ENCODE measurements around the gene C8A.

The C8A gene

GRCh38 chr1:56925193-56925592, 70.6 kb downstream of the C8A start:
- DNase-seq (ENCODE audit: low read depth), result no peak

- DNase-seq (ENCODE audit: low read depth), result no peak
Measured at GRCh38 chr1:56927171-56927570, 72.6 kb downstream of the C8A start.

GRCh38 chr1:56927986-56928385, 73.4 kb downstream of the C8A start:
- no peak for DNase-seq (ENCODE audit: low read depth)

- no peak for DNase-seq (ENCODE audit: low read depth)
Measured at GRCh38 chr1:56929492-56929891, 74.9 kb downstream of the C8A start.

GRCh38 chr1:56931211-56931610, 76.6 kb downstream of the C8A start:
- DNase-seq (ENCODE audit: low read depth), result no peak

- DNase-seq (ENCODE audit: low read depth), result no peak
Measured at GRCh38 chr1:56931686-56932085, 77.1 kb downstream of the C8A start.

GRCh38 chr1:56933161-56933560, 78.6 kb downstream of the C8A start:
- no peak for DNase-seq (ENCODE audit: low read depth)

GRCh38 chr1:56933606-56934005, 79.0 kb downstream of the C8A start:
- DNase-seq (ENCODE audit: low read depth), result no peak

- DNase-seq (ENCODE audit: low read depth), result peak; percentile 76
Measured at GRCh38 chr1:56934430-56935060, 79.9 kb downstream of the C8A start.

- no peak for DNase-seq (ENCODE audit: low read depth)
Measured at GRCh38 chr1:56938646-56939045, 84.0 kb downstream of the C8A start.

GRCh38 chr1:56939209-56939608, 84.6 kb downstream of the C8A start:
- no peak for DNase-seq (ENCODE audit: low read depth)

- DNase-seq (ENCODE audit: low read depth), result no peak
Measured at GRCh38 chr1:56940039-56940438, 85.4 kb downstream of the C8A start.

GRCh38 chr1:56948403-56949023, 93.9 kb downstream of the C8A start:
- peak; percentile 31 for DNase-seq (ENCODE audit: low read depth)

- no peak for DNase-seq (ENCODE audit: low read depth)
Measured at GRCh38 chr1:56952501-56952900, 97.9 kb downstream of the C8A start.

GRCh38 chr1:56953386-56953785, 98.8 kb downstream of the C8A start:
- no peak for DNase-seq (ENCODE audit: low read depth)

- DNase-seq (ENCODE audit: low read depth), result no peak
Measured at GRCh38 chr1:56954664-56955063, 100.1 kb downstream of the C8A start.

- no peak for DNase-seq (ENCODE audit: low read depth)
Measured at GRCh38 chr1:56957931-56958330, 103.3 kb downstream of the C8A start.

- no peak for DNase-seq (ENCODE audit: low read depth)
Measured at GRCh38 chr1:56958526-56958925, 103.9 kb downstream of the C8A start.

GRCh38 chr1:56961426-56961825, 106.8 kb downstream of the C8A start:
- no peak for DNase-seq (ENCODE audit: low read depth)

- DNase-seq (ENCODE audit: low read depth), result peak; percentile 21
Measured at GRCh38 chr1:56963667-56964066, 109.1 kb downstream of the C8A start.

GRCh38 chr1:56964349-56965017, 109.9 kb downstream of the C8A start:
- DNase-seq (ENCODE audit: low read depth), result no peak

- no peak for DNase-seq (ENCODE audit: low read depth)
Measured at GRCh38 chr1:56965191-56965590, 110.6 kb downstream of the C8A start.

- DNase-seq (ENCODE audit: low read depth), result no peak
Measured at GRCh38 chr1:56965916-56966697, 111.5 kb downstream of the C8A start, which contains the start of gene C8B. TSS of gene C8B (minus strand) at chr1:56966015. CDS start at chr1:56965948, 67 bp downstream.
